ENCODE measurements around the gene CMTM4. TPM values are rescaled to one million over a fixed set of nuclear protein-coding genes. Genes with fewer than 3 reads are reported as not detected.
"Not testable (repeated sequence)": the region's sequence is repeated elsewhere in the genome, so short reads cannot be mapped to it uniquely, and the experiment has no call there.

The CMTM4 gene
- total and polyA plus RNA-seq, 7 experiments from 2014 or later: 0.07 to 2.5 (median 1.7) TPM

GRCh38 chr16:66627611-66628378 is 68.7 kb downstream of the CMTM4 start:
- ATAC-seq; H3K9me3 ChIP-seq (ENCODE audit: control insufficient read depth in 2 of 3, low read length in 3 of 3): not testable (repeated sequence)

GRCh38 chr16:66623755-66624154 is 72.8 kb downstream of the CMTM4 start:
- no peak overlapping the region for H3K4me3 ChIP-seq (ENCODE audit: low read length)
- H3K27ac ChIP-seq (ENCODE audit: low read depth, low read length): no peak overlapping the region
- no peaks in the 10 kb centered on the region for H3K4me1 ChIP-seq (ENCODE audit: control insufficient read depth in 2 of 2, insufficient read depth in 2 of 2, low read length in 2 of 2)
- ChIA-PET POLR2A (no interaction called here), CTCF (no interaction called here)
- H3K9me3 ChIP-seq (ENCODE audit: control insufficient read depth in 2 of 3, low read length in 3 of 3): no peaks in the 10 kb centered on the region
- Mint-ChIP-seq H3K4me3 (no peak overlapping the region), H3K27me3 (peaks cover 0 to 3% (median 0%) of the 10 kb centered on the region in 5 donors), H3K4me1 (peaks cover 0 to 2% (median 0%) of the 10 kb centered on the region in 7 donors), H3K27ac (no peak overlapping the region), H3K9me3 (no peaks in the 10 kb centered on the region), H3K36me3 (no peaks in the 10 kb centered on the region)
- DNase-seq (no peak), ATAC-seq (no peak)
- no peaks in the 10 kb centered on the region for H3K36me3 ChIP-seq (ENCODE audit: control insufficient read depth in 2 of 3, insufficient read depth in 3 of 3, low read length in 3 of 3)
- intact Hi-C loops (cut with micrococcal nuclease): no loop called here
- H3K27me3 ChIP-seq (ENCODE audit: control insufficient read depth in 2 of 2, insufficient read depth in 2 of 2, low read length in 2 of 2): no peaks in the 10 kb centered on the region

More at GRCh38 chr16:66627611-66628378, 68.7 kb downstream of the CMTM4 start:
- intact Hi-C loops (cut with micrococcal nuclease); H3K4me3 Mint-ChIP-seq; H3K27me3 ChIP-seq (ENCODE audit: control insufficient read depth in 2 of 2, insufficient read depth in 2 of 2, low read length in 2 of 2); H3K27me3 Mint-ChIP-seq; H3K27ac ChIP-seq (ENCODE audit: low read depth, low read length); H3K4me1 Mint-ChIP-seq; H3K27ac Mint-ChIP-seq; DNase-seq; H3K4me3 ChIP-seq (ENCODE audit: low read length); H3K36me3 ChIP-seq (ENCODE audit: control insufficient read depth in 2 of 3, insufficient read depth in 3 of 3, low read length in 3 of 3); H3K4me1 ChIP-seq (ENCODE audit: control insufficient read depth in 2 of 2, insufficient read depth in 2 of 2, low read length in 2 of 2); H3K36me3 Mint-ChIP-seq; H3K9me3 Mint-ChIP-seq; POLR2A ChIA-PET; CTCF ChIA-PET: not testable (repeated sequence)

- ATAC-seq: no peak
- intact Hi-C loops (cut with micrococcal nuclease): no loop called here
- Mint-ChIP-seq H3K4me1 (peaks cover 0 to 2% (median 0%) of the 10 kb centered on the region in 7 donors), H3K27me3 (peaks cover 0 to 3% (median 0%) of the 10 kb centered on the region in 5 donors), H3K4me3 (no peak overlapping the region), H3K36me3 (no peaks in the 10 kb centered on the region), H3K9me3 (no peaks in the 10 kb centered on the region), H3K27ac (peak overlapping the region in 1 of 9 donors; percentile 26)
- ChIA-PET CTCF (no interaction called here), POLR2A (no interaction called here)
- no peak overlapping the region for H3K27ac ChIP-seq (ENCODE audit: low read depth, low read length)
- no peaks in the 10 kb centered on the region for H3K9me3 ChIP-seq (ENCODE audit: control insufficient read depth in 2 of 3, low read length in 3 of 3)
- H3K4me3 ChIP-seq (ENCODE audit: low read length): no peak overlapping the region
- H3K27me3 ChIP-seq (ENCODE audit: control insufficient read depth in 2 of 2, insufficient read depth in 2 of 2, low read length in 2 of 2): no peaks in the 10 kb centered on the region
- no peaks in the 10 kb centered on the region for H3K36me3 ChIP-seq (ENCODE audit: control insufficient read depth in 2 of 3, insufficient read depth in 3 of 3, low read length in 3 of 3)
- no peak for DNase-seq
- no peaks in the 10 kb centered on the region for H3K4me1 ChIP-seq (ENCODE audit: control insufficient read depth in 2 of 2, insufficient read depth in 2 of 2, low read length in 2 of 2)
Measured at GRCh38 chr16:66622863-66623262, 73.7 kb downstream of the CMTM4 start.

GRCh38 chr16:66621973-66622372 is 74.6 kb downstream of the CMTM4 start:
- H3K4me3 Mint-ChIP-seq: no peak overlapping the region
- no peaks in the 10 kb centered on the region for H3K9me3 Mint-ChIP-seq
- Histone ChIP-seq H3K27ac (ENCODE audit: low read depth, low read length) (no peak overlapping the region), H3K4me3 (ENCODE audit: low read length) (no peak overlapping the region), H3K36me3 (ENCODE audit: control insufficient read depth in 2 of 3, insufficient read depth in 3 of 3, low read length in 3 of 3) (no peaks in the 10 kb centered on the region), H3K4me1 (ENCODE audit: control insufficient read depth in 2 of 2, insufficient read depth in 2 of 2, low read length in 2 of 2) (no peaks in the 10 kb centered on the region), H3K27me3 (ENCODE audit: control insufficient read depth in 2 of 2, insufficient read depth in 2 of 2, low read length in 2 of 2) (no peaks in the 10 kb centered on the region), H3K9me3 (ENCODE audit: control insufficient read depth in 2 of 3, low read length in 3 of 3) (no peaks in the 10 kb centered on the region)
- no peaks in the 10 kb centered on the region for H3K36me3 Mint-ChIP-seq
- CTCF ChIA-PET: no interaction called here
- peaks cover 0 to 2% (median 0%) of the 10 kb centered on the region in 7 donors for H3K4me1 Mint-ChIP-seq
- DNase-seq: no peak
- intact Hi-C loops (cut with micrococcal nuclease): no loop called here
- no peak overlapping the region for H3K27ac Mint-ChIP-seq
- POLR2A ChIA-PET: no interaction called here
- H3K27me3 Mint-ChIP-seq: peaks cover 0 to 3% (median 0%) of the 10 kb centered on the region in 5 donors
- ATAC-seq: no peak

- Histone ChIP-seq H3K27ac (ENCODE audit: low read depth, low read length) (no peak overlapping the region), H3K4me1 (ENCODE audit: control insufficient read depth in 2 of 2, insufficient read depth in 2 of 2, low read length in 2 of 2) (no peaks in the 10 kb centered on the region), H3K27me3 (ENCODE audit: control insufficient read depth in 2 of 2, insufficient read depth in 2 of 2, low read length in 2 of 2) (no peaks in the 10 kb centered on the region), H3K9me3 (ENCODE audit: control insufficient read depth in 2 of 3, low read length in 3 of 3) (no peaks in the 10 kb centered on the region), H3K36me3 (ENCODE audit: control insufficient read depth in 2 of 3, insufficient read depth in 3 of 3, low read length in 3 of 3) (no peaks in the 10 kb centered on the region), H3K4me3 (ENCODE audit: low read length) (no peak overlapping the region)
- Mint-ChIP-seq H3K9me3 (no peaks in the 10 kb centered on the region), H3K27ac (no peak overlapping the region), H3K4me1 (peaks cover 0 to 2% (median 0%) of the 10 kb centered on the region in 7 donors), H3K36me3 (no peaks in the 10 kb centered on the region), H3K4me3 (no peak overlapping the region), H3K27me3 (peaks cover 0 to 3% (median 0%) of the 10 kb centered on the region in 5 donors)
- POLR2A ChIA-PET: no interaction called here
- no peak for ATAC-seq
- CTCF ChIA-PET: no interaction called here
- intact Hi-C loops (cut with micrococcal nuclease): no loop called here
- DNase-seq: no peak
Measured at GRCh38 chr16:66620429-66620795, 76.1 kb downstream of the CMTM4 start.

GRCh38 chr16:66619534-66620428 is 76.8 kb downstream of the CMTM4 start:
- H3K27me3 Mint-ChIP-seq: peaks cover 0 to 2% (median 0%) of the 10 kb centered on the region in 5 donors
- ATAC-seq (no peak), DNase-seq (no peak)
- intact Hi-C loops (cut with micrococcal nuclease): no loop called here
- Histone ChIP-seq H3K4me1 (ENCODE audit: control insufficient read depth in 2 of 2, insufficient read depth in 2 of 2, low read length in 2 of 2) (no peaks in the 10 kb centered on the region), H3K4me3 (ENCODE audit: low read length) (no peak overlapping the region), H3K9me3 (ENCODE audit: control insufficient read depth in 2 of 3, low read length in 3 of 3) (no peaks in the 10 kb centered on the region), H3K27ac (ENCODE audit: low read depth, low read length) (no peak overlapping the region), H3K36me3 (ENCODE audit: control insufficient read depth in 2 of 3, insufficient read depth in 3 of 3, low read length in 3 of 3) (no peaks in the 10 kb centered on the region), H3K27me3 (ENCODE audit: control insufficient read depth in 2 of 2, insufficient read depth in 2 of 2, low read length in 2 of 2) (no peaks in the 10 kb centered on the region)
- no peak overlapping the region for H3K27ac Mint-ChIP-seq
- ChIA-PET CTCF (no interaction called here), POLR2A (no interaction called here)
- no peaks in the 10 kb centered on the region for H3K36me3 Mint-ChIP-seq
- H3K4me3 Mint-ChIP-seq: no peak overlapping the region
- no peaks in the 10 kb centered on the region for H3K9me3 Mint-ChIP-seq
- H3K4me1 Mint-ChIP-seq: peaks cover 0 to 2% (median 0%) of the 10 kb centered on the region in 7 donors

Measured in naive thymus-derived CD4-positive, alpha-beta T cell (primary cell).